Astrocyte of the cerebellum (primary cell): ENCODE data around the gene SDHAF2.
"Not testable (repeated sequence)": the region's sequence is repeated elsewhere in the genome, so short reads cannot be mapped to it uniquely, and the experiment has no call there.

Source experiments
- DNase-seq: peaks from one replicate; pipeline ENCODE4 v3.0.0-alpha.2; 2011; ENCODE audit warnings: low read depth
- H3K4me3 ChIP-seq: 2 replicates; pipeline ENCODE4 v1.5.1; 2011; ENCODE audit warnings: mild to moderate bottlenecking, low read depth, low read length, moderate library complexity
- CTCF ChIP-seq: IDR thresholded peaks from 2 replicates; pipeline ENCODE4 v1.5.1; 2012; ENCODE audit warnings: low read length, low read depth, moderate library complexity, mild to moderate bottlenecking; ENCODE audit errors: missing control alignments
- in situ Hi-C: cut with HindIII; loops from 2 replicates; pipeline ENCODE4 v1.10.0; 2017; ENCODE audit warnings: low sequenced_read_pairs

Gene SDHAF2

DNA sequence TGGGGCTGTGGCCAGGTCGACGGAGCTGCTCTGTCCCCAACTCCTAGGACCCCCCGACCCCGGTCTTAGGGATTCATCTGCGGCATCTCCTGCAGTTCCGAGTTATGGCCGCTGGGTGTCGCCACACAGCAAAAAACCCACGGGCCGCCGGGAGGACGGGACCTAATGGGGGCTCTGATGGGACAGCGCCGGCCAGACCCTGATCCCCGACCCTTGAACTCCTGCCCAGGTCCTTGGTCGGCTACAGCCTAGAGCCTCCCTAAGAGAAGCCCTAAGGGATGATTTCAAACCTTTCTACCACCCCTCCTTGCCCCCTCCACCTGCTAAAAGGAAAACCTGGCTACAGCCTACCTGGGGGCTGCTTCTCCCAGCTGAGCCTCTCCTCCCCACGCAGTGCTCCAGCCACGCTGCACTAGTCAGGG, 47.8 kb downstream of the SDHAF2 start:
- DNase-seq: no peak
- H3K4me3 ChIP-seq: no peak overlapping the region
- TF ChIP-seq CTCF: peak; percentile 83
- in situ Hi-C loops: no loop called here

DNA sequence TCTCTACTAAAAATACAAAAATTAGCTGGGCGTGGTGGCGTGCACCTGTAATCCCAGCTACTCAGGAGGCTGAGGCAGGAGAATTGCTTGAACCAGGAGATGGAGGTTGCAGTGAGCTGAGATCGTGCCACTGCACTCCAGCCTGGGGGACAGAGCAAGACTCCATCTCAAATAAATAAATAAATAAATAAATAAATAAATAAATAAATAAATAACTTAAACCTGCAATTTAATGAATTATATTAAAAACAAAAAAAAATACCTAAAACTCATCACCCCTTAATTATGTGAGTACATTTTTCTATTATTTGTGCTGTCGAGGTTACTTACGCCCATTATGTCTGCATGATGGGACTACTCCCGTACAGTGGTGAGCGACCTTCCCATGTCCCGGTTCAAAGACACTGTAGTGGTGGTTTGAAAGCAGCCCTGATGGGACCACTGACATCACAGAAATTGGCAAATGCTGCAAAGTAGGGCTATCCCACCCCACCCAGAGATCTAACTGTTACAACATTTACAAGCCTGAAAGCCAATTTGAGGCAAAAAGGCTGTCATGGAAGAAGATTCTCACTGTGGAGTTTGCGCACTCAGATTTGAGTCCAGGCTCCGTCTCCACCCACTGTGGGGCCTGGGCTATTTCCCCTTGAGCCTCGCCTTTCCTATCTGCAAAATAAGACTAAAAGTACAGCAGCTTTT, 49.6 kb downstream of the SDHAF2 start:
- H3K4me3 ChIP-seq, DNase-seq, in situ Hi-C loops: not testable (repeated sequence)

DNA sequence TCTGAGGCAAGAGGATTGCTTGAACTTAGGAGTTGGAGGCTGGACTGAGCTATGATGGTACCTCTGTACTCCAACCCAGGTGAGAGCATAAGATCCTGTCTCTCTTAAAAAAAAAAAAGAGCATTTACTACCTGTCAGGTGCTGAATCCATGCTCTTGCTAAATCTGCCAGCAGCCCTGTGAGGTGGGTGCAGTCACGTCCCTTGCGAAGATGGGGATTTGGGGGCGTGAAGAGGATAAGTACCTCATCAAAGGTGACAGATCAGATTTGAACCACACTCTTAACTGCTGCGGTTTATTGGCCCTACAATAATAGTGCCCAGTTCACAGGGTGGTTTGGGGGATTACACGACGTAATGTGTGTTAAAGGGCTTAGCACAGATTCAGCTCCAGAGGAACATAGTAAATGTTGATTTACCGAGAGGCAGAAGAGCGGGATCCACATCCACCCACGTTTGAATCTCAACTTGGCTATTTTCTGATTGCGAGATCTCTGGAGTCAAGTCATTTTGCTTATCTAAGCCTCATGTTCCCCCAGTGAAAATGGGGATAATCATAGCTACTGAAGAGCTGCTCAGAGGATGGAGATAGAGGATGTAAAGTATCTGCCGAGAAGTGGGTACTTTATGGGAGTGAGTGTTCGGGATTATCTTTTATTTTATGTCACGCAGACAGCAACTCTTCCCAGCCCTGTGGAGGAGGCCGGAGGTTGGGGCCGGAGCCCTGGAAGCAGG, 50.5 kb downstream of the SDHAF2 start:
- no peak for DNase-seq
- in situ Hi-C loops: no loop called here
- H3K4me3 ChIP-seq: no peak overlapping the region
- no peak for TF ChIP-seq CTCF

- in situ Hi-C loops: no loop called here
- no peak for TF ChIP-seq CTCF
- no peak for DNase-seq
- no peak overlapping the region for H3K4me3 ChIP-seq
These were observed 51.0 kb downstream of the SDHAF2 start for GRCh38 chr11:61480994-61481335.

DNA sequence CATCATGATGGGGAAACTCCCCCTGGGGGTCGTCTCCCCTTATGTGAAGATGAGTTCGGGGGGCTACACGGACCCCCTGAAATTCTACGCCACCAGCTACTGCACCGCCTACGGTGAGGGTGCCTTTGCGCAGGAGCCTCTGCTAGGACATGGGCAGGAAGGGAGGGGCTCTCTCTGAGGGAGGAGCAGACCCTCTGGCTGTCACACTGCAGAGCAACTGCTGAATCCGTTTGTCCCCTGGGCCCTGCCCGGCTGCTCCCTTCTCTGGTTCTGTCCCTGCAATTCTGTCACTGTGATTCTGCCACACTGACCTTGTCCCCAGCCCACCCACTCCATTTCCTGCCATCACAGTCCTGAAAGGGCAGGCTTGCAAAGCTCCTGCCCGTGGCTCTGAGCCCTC, 51.9 kb downstream of the SDHAF2 start:
- in situ Hi-C loops: no loop called here
- no peak for DNase-seq
- H3K4me3 ChIP-seq: no peak overlapping the region
- TF ChIP-seq CTCF: no peak

- in situ Hi-C loops: no loop called here
- peak; percentile 64 for TF ChIP-seq CTCF
- no peak overlapping the region for H3K4me3 ChIP-seq
- DNase-seq: no peak
These were observed 52.6 kb downstream of the SDHAF2 start for GRCh38 chr11:61482513-61482912.

- TF ChIP-seq CTCF: no peak
- no peak overlapping the region for H3K4me3 ChIP-seq
- in situ Hi-C loops: no loop called here
- DNase-seq: no peak
These were observed 54.6 kb downstream of the SDHAF2 start for GRCh38 chr11:61484541-61484940.
